GM12892 (cell line): ENCODE results near the gene CCDC57.

Experiments used
- POLR2A ChIP-seq: IDR thresholded peaks from 2 replicates; pipeline ENCODE4 v1.6.1; 2011; ENCODE audit warnings: low read depth, low read length, control low read depth
- POLR2AphosphoS5 ChIP-seq: IDR thresholded peaks from 2 replicates; pipeline ENCODE4 v1.6.1; 2011; ENCODE audit warnings: low read depth, low read length, control low read depth

DNA sequence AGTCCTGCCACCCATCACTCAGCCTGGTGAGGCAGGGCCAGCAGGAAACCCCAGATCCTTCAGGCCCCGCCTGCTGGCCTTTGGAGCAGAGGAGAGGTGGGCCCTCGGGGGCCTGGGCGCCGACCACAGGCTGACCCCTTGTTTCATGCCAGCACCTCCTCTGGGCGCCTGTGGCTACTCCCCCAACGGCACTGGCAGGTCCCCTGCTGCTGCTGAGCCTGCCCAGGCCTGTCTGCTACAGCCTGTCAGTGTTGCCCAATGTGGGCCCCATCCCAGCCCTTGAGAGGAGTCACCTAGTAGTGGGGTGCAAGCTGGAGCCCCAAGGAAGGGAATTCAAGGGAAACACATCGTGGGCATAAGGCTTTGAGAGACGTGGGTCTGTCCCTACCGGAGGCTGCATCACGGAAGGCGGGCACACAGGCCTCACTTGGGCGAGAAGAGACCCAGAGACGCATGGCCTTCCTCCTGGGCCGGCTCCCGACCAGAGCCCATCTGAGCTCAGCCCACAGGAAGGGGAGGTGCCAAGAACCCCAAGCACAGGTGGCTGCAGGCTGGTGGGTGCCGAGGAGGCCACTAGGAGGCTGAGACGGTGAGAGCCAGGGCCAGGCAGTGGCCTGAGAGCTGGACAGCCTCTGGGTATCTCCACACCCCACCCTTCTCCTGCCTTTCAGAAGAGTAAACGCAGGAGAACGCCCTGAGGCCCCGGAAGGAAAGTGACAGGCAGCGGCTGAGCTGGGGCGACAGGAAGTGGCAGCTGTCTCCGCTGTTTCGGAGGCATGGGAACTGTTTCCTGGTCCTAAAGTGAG, 106.6 kb downstream of the CCDC57 start:
- TF ChIP-seq POLR2A, result peak; percentile 91
- peak; percentile 81 for TF ChIP-seq POLR2AphosphoS5
